Testis (tissue), 3 donors: Measurements from ENCODE around the gene CD151. TPM values are rescaled to one million over a fixed set of nuclear protein-coding genes. Genes with fewer than 3 reads are reported as not detected.

Experiments
- DNase-seq: peaks from one replicate; pipeline ENCODE4 v3.0.0-alpha.2; 2019
- H3K27ac ChIP-seq, 2 donors: fragments of 200-600 bp; sonication (generic); one replicate each; pipeline ENCODE4 v1.5.1; 2019
- H3K27me3 ChIP-seq: fragments of 200-600 bp; sonication (generic); one replicate; pipeline ENCODE4 v1.5.1; 2019
- H3K36me3 ChIP-seq: fragments of 200-600 bp; sonication (generic); one replicate; pipeline ENCODE4 v1.5.1; 2017; ENCODE audit warnings: low read depth; ENCODE audit errors: missing control alignments
- H3K4me1 ChIP-seq: fragments of 200-600 bp; sonication (generic); one replicate; pipeline ENCODE4 v1.5.1; 2019
- H3K4me3 ChIP-seq, 2 donors: fragments of 200-600 bp; sonication (generic); one replicate each; pipeline ENCODE4 v1.5.1; 2017 to 2019
- H3K9me3 ChIP-seq: fragments of 200-600 bp; sonication (generic); one replicate; pipeline ENCODE4 v1.5.1; 2017
- CTCF ChIP-seq, 3 experiments: fragments of 450-650 bp in 2 of 3; fragments of 200-600 bp in 1 of 3; sonication (generic) in 1 of 3; IDR thresholded peaks; one replicate each; pipeline ENCODE4 v1.5.1; 2016 to 2019; ENCODE audit warnings: antibody characterized with exemption in 3 of 3, mild to moderate bottlenecking in 2 of 3, moderate library complexity in 1 of 3
- POLR2A ChIP-seq: fragments of 450-650 bp; IDR thresholded peaks from one replicate; pipeline ENCODE4 v1.6.1; 2017; ENCODE audit warnings: antibody characterized with exemption, mild to moderate bottlenecking, moderate library complexity
- WGBS, 2 donors: methylation state at CpG; one replicate each; pipeline ENCODE4 v1.1.5; 2018; 5-methylcytosine and 5-hydroxymethylcytosine counted together
- intact Hi-C: fragments of 100-400 bp; cut with DNase I; formaldehyde crosslinking; loops from one replicate; pipeline ENCODE4 v1.15.1; 2023; ENCODE audit warnings: low total_unique reads
- polyA plus RNA-seq: library from polyadenylated mRNA; stranded (reverse); fragments of 350-450 nt; fragmentation: Illumina TruSeq; extraction: RNeasy Lipid Tissue Mini Kit (QIAGEN cat#74804); gene quantifications from one replicate; pipeline ENCODE4 v1.2.3, GENCODE V29; 2014; ENCODE audit warnings: low read depth, low replicate concordance; ENCODE audit not compliant: insufficient read depth
- total RNA-seq, 2 donors: library from RNA; depleted of rRNA; stranded (reverse); fragments of >200 nt; gene quantifications; one replicate each; pipeline ENCODE4 v1.2.3, GENCODE V29; 2016

CD151 gene
- total and polyA plus RNA-seq, 3 donors from 2014 or later, result 108 to 201 (median 195) TPM

- TF ChIP-seq CTCF (IDR thresholded peaks at IDR 0.05) (no peak), POLR2A (no peak)
- H3K27ac ChIP-seq, result no peak overlapping the region
- WGBS, 2 donors, result 85 to 93% methylated on average over 6 to 18 of the region's 20 CpGs
- H3K27me3 ChIP-seq, result no peaks in the 10 kb centered on the region
- intact Hi-C loops, result no loop called here
- no peak overlapping the region for H3K4me3 ChIP-seq
- no peak for DNase-seq
- H3K9me3 ChIP-seq, result no peaks in the 10 kb centered on the region
- no peaks in the 10 kb centered on the region for H3K36me3 ChIP-seq
- peaks cover 21% of the 10 kb centered on the region for H3K4me1 ChIP-seq
Observed at GRCh38 chr11:854601-855329, 22.0 kb downstream of the CD151 start.

- WGBS, 2 donors, result 86 to 91% methylated on average over 4 to 7 of the region's 7 CpGs
- no peaks in the 10 kb centered on the region for H3K9me3 ChIP-seq
- DNase-seq, result no peak
- no peak overlapping the region for H3K27ac ChIP-seq
- intact Hi-C loops, result no loop called here
- H3K4me1 ChIP-seq, result peaks cover 24% of the 10 kb centered on the region
- H3K4me3 ChIP-seq, result no peak overlapping the region
- no peaks in the 10 kb centered on the region for H3K27me3 ChIP-seq
- TF ChIP-seq POLR2A (no peak), CTCF (IDR thresholded peaks at IDR 0.05) (no peak)
- no peaks in the 10 kb centered on the region for H3K36me3 ChIP-seq
Observed at GRCh38 chr11:855330-855674, 22.6 kb downstream of the CD151 start.

GRCh38 chr11:855796-856195 lies 23.0 kb downstream of the CD151 start:
- 87 to 100% methylated on average over 4 to 12 of the region's 12 CpGs for WGBS, 2 donors
- no peak overlapping the region for H3K27ac ChIP-seq
- H3K36me3 ChIP-seq, result no peaks in the 10 kb centered on the region
- no peak for DNase-seq
- no peak overlapping the region for H3K4me3 ChIP-seq
- H3K27me3 ChIP-seq, result no peaks in the 10 kb centered on the region
- peaks cover 19% of the 10 kb centered on the region for H3K4me1 ChIP-seq
- TF ChIP-seq POLR2A (no peak), CTCF (IDR thresholded peaks at IDR 0.05) (no peak)
- intact Hi-C loops, result no loop called here
- no peaks in the 10 kb centered on the region for H3K9me3 ChIP-seq

- TF ChIP-seq POLR2A (no peak), CTCF (IDR thresholded peaks at IDR 0.05) (no peak)
- Histone ChIP-seq H3K27ac (no peak overlapping the region), H3K4me1 (peaks cover 13% of the 10 kb centered on the region), H3K9me3 (no peaks in the 10 kb centered on the region), H3K27me3 (no peaks in the 10 kb centered on the region), H3K4me3 (no peak overlapping the region), H3K36me3 (no peaks in the 10 kb centered on the region)
- 73 to 100% methylated on average over 3 to 8 of the region's 8 CpGs for WGBS, 2 donors
- no peak for DNase-seq
- intact Hi-C loops, result no loop called here
Observed at GRCh38 chr11:856397-856796, 23.6 kb downstream of the CD151 start.
